Peyer's patch (tissue), 4 donors: ENCODE data around the gene SNORC. TPM values are rescaled to one million over a fixed set of nuclear protein-coding genes. Genes with fewer than 3 reads are reported as not detected.

Experiments
- DNase-seq, 3 donors: peaks; one replicate each; pipeline ENCODE4 v3.0.0-alpha.2; 2017 to 2019
- H3K27ac ChIP-seq, 4 donors: fragments of 200-600 bp; sonication (generic); one replicate each; pipeline ENCODE4 v1.5.1; 2016 to 2019
- H3K27me3 ChIP-seq, 2 donors: fragments of 200-600 bp; sonication (generic); one replicate each; pipeline ENCODE4 v1.5.1; 2019
- H3K36me3 ChIP-seq, 3 donors: fragments of 200-600 bp; sonication (generic); one replicate each; pipeline ENCODE4 v1.5.1; 2016 to 2019
- H3K4me1 ChIP-seq, 4 donors: fragments of 200-600 bp; sonication (generic); one replicate each; pipeline ENCODE4 v1.5.1; 2016 to 2019
- H3K4me3 ChIP-seq, 4 donors: fragments of 200-600 bp; sonication (generic); 1 replicate in 3 of 4; 2 replicates in 1 of 4; pipeline ENCODE4 v1.5.1; 2016 to 2019; ENCODE audit warnings: mild to moderate bottlenecking in 1 of 4
- H3K9me3 ChIP-seq, 4 donors: fragments of 200-600 bp; sonication (generic); one replicate each; pipeline ENCODE4 v1.5.1; 2016 to 2019; ENCODE audit warnings: mild to moderate bottlenecking in 1 of 4
- CTCF ChIP-seq, 6 experiments: fragments of 450-650 bp in 4 of 6; fragments of 200-600 bp in 2 of 6; sonication (generic) in 1 of 6; IDR thresholded peaks; one replicate each; pipeline ENCODE4 v1.5.1; 2017 to 2019; ENCODE audit warnings: antibody characterized with exemption in 6 of 6, mild to moderate bottlenecking in 3 of 6, moderate library complexity in 1 of 6
- POLR2A ChIP-seq, 2 donors: fragments of 450-650 bp; IDR thresholded peaks; one replicate each; pipeline ENCODE4 v1.5.1; 2017; ENCODE audit warnings: antibody characterized with exemption in 2 of 2, mild to moderate bottlenecking in 2 of 2, moderate library complexity in 2 of 2
- total RNA-seq, 4 donors: library from RNA; depleted of rRNA; stranded (reverse); fragments of >200 nt; gene quantifications; one replicate each; pipeline ENCODE4 v1.1.0, GENCODE V29; 2016

Gene SNORC
- total RNA-seq, 4 donors from 2014 or later = 3.5 to 9.7 (median 7.3) TPM

GRCh38 chr2:232890896-232891601 lies 21.0 kb downstream of the SNORC start:
- no peak overlapping the region for H3K4me3 ChIP-seq
- DNase-seq = peak in 2 of 3 donors; percentile 30 to 39
- no peak overlapping the region for H3K27ac ChIP-seq
- H3K36me3 ChIP-seq = peaks cover 0 to 35% (median 0%) of the 10 kb centered on the region in 3 donors
- TF ChIP-seq POLR2A (IDR thresholded peaks at IDR 0.05) (no peak), CTCF (IDR thresholded peaks at IDR 0.05) (no peak)
- no peaks in the 10 kb centered on the region for H3K4me1 ChIP-seq
- no peaks in the 10 kb centered on the region for H3K27me3 ChIP-seq
- no peaks in the 10 kb centered on the region for H3K9me3 ChIP-seq

DNA sequence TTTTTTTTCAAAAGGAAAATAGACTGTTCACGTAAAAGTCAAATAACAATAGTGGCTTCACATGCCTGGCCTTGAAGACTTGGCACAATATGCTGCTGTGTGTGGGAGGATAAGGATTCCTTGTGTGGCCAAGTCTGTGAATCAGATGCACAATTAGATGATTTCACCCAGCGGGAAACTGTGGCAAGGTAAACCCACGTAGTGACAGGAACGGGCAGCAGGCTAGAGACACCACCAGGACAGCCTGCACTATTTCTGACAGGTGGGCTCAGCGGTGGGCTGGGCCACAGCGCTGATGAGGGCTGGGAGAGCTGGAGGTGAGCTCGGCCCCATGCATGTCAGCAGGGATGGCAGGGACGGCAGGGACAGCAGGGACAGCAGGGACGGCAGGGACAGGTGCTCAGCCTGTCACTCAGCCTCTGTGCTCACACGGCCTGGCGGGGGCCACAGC lies 21.6 kb downstream of the SNORC start:
- peak in 1 of 3 donors; percentile 23 for DNase-seq
- Histone ChIP-seq H3K4me3 (no peak overlapping the region), H3K4me1 (no peaks in the 10 kb centered on the region), H3K27me3 (no peaks in the 10 kb centered on the region), H3K36me3 (peaks cover 0 to 33% (median 0%) of the 10 kb centered on the region in 3 donors), H3K9me3 (no peaks in the 10 kb centered on the region), H3K27ac (no peak overlapping the region)
- no peak for TF ChIP-seq POLR2A (IDR thresholded peaks at IDR 0.05)
- TF ChIP-seq CTCF (IDR thresholded peaks at IDR 0.05) = no peak

- Histone ChIP-seq H3K4me3 (no peak overlapping the region), H3K4me1 (no peaks in the 10 kb centered on the region), H3K27me3 (no peaks in the 10 kb centered on the region), H3K36me3 (peaks cover 0 to 28% (median 0%) of the 10 kb centered on the region in 3 donors), H3K27ac (no peak overlapping the region), H3K9me3 (no peaks in the 10 kb centered on the region)
- peak in 1 of 3 donors; percentile 26 for DNase-seq
- TF ChIP-seq POLR2A (IDR thresholded peaks at IDR 0.05) (no peak), CTCF (IDR thresholded peaks at IDR 0.05) (no peak)
Observed at GRCh38 chr2:232892221-232892620, 22.2 kb downstream of the SNORC start.

DNA sequence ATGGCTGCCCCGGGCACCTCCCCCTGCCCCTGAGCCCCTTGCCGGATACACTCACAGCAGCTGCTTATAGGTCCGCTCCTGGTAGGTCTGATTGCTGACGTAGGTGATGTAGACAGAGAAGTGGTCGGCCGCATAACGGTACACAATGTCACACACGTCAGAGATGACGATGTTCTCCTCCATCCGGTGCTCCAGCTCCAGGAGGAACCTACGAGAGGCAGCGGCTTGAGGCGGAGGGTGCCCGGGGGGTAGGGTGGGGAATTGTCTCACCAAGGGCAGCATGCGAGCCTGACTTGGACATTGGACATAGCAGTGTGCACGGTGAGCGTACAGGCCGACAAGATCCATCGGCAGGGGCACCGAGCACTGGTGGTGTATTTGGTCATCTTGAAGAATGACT lies 22.8 kb downstream of the SNORC start:
- Histone ChIP-seq H3K4me3 (no peak overlapping the region), H3K36me3 (peaks cover 0 to 26% (median 0%) of the 10 kb centered on the region in 3 donors), H3K4me1 (no peaks in the 10 kb centered on the region), H3K27me3 (no peaks in the 10 kb centered on the region), H3K27ac (no peak overlapping the region), H3K9me3 (no peaks in the 10 kb centered on the region)
- TF ChIP-seq CTCF (IDR thresholded peaks at IDR 0.05) (no peak), POLR2A (IDR thresholded peaks at IDR 0.05) (no peak)
- peak in 2 of 3 donors; percentile 24 to 27 for DNase-seq

- H3K4me1 ChIP-seq = no peaks in the 10 kb centered on the region
- H3K27ac ChIP-seq = no peak overlapping the region
- no peak for TF ChIP-seq CTCF (IDR thresholded peaks at IDR 0.05)
- TF ChIP-seq POLR2A (IDR thresholded peaks at IDR 0.05) = no peak
- peaks cover 0 to 26% (median 0%) of the 10 kb centered on the region in 3 donors for H3K36me3 ChIP-seq
- no peaks in the 10 kb centered on the region for H3K27me3 ChIP-seq
- DNase-seq = peak in 1 of 3 donors; percentile 21
- no peak overlapping the region for H3K4me3 ChIP-seq
- no peaks in the 10 kb centered on the region for H3K9me3 ChIP-seq
Observed at GRCh38 chr2:232893834-232894233, 23.8 kb downstream of the SNORC start.
